H1 (cell line): ENCODE results near the gene DDX47. TPM values are rescaled to one million over a fixed set of nuclear protein-coding genes. Genes with fewer than 3 reads are reported as not detected.

ENCODE experiments used
- CTCF ChIA-PET: fragments of 300-600 bp; sonication (Branson Sonifier 250); formaldehyde crosslinking; loops from one replicate; lab custom pipeline; 2021; ENCODE audit not compliant: partially characterized antibody; lab: Charles Lee
- POLR2A ChIA-PET: fragments of 300-600 bp; sonication (Branson Sonifier 250); formaldehyde crosslinking; loops from one replicate; lab custom pipeline; 2021; ENCODE audit warnings: inconsistent platforms; ENCODE audit not compliant: partially characterized antibody; lab: Charles Lee
- DNase-seq, 2 experiments: peaks; one replicate each; pipeline versions ENCODE4 v3.0.0 to v3.0.0-alpha.2; 2010 to 2022; ENCODE audit warnings: low spot score in 2 of 2, low read depth in 1 of 2, mixed read lengths in 1 of 2
- FAIRE-seq: peaks from 2 replicates; lab custom pipeline; 2011; peaks lifted over from hg19 to GRCh38; lab: Jason Lieb, UNC
- H2AFZ ChIP-seq: 2 replicates; pipeline ENCODE4 v1.8.1; 2012; ENCODE audit warnings: low read length, inconsistent platforms
- H2AK5ac ChIP-seq: 2 replicates; pipeline ENCODE4 v1.6.1; 2013; ENCODE audit warnings: low read depth, low read length
- H2BK120ac ChIP-seq: replicated peaks from 2 replicates; pipeline ENCODE3; 2013; ENCODE audit warnings: low read depth, low read length, inconsistent platforms
- H2BK12ac ChIP-seq: 2 replicates; pipeline ENCODE4 v1.6.1; 2013; ENCODE audit warnings: low read depth, low read length
- H2BK15ac ChIP-seq: 2 replicates; pipeline ENCODE4 v1.6.1; 2013; ENCODE audit warnings: low read length
- H2BK20ac ChIP-seq: 2 replicates; pipeline ENCODE4 v1.6.1; 2013; ENCODE audit warnings: low read length
- H2BK5ac ChIP-seq: 2 replicates; pipeline ENCODE4 v1.6.1; 2013; ENCODE audit warnings: low read depth, low read length
- H3K14ac ChIP-seq: 2 replicates; pipeline ENCODE4 v1.6.1; 2013; ENCODE audit warnings: inconsistent platforms; ENCODE audit not compliant: insufficient read length
- H3K18ac ChIP-seq: 2 replicates; pipeline ENCODE4 v1.6.1; 2013; ENCODE audit warnings: low read length; ENCODE audit errors: extremely low read depth
- H3K23ac ChIP-seq: 2 replicates; pipeline ENCODE4 v1.6.1; 2013; ENCODE audit warnings: inconsistent platforms; ENCODE audit not compliant: insufficient read length
- H3K23me2 ChIP-seq: 2 replicates; pipeline ENCODE4 v1.6.1; 2013; ENCODE audit warnings: low read depth, low read length
- H3K27ac ChIP-seq: 2 replicates; pipeline ENCODE4 v1.6.1; 2011; ENCODE audit warnings: low read depth, low read length, inconsistent platforms
- H3K27me3 ChIP-seq, 4 experiments: replicated peaks in 1 of 4; 1 replicate in 1 of 4; 2 replicates in 3 of 4; pipeline versions ENCODE4 v1.6.1 to v1.8.1; 2011 to 2013; ENCODE audit warnings: low read length in 3 of 4, mild to moderate bottlenecking in 3 of 4, inconsistent platforms in 2 of 4, mixed read lengths in 2 of 4, moderate library complexity in 1 of 4; ENCODE audit not compliant: control insufficient read depth in 3 of 4, insufficient read depth in 3 of 4; ENCODE audit errors: extremely low read depth in 1 of 4
- H3K36me3 ChIP-seq, 4 experiments: 2 replicates each; pipeline versions ENCODE4 v1.6.1 to v1.8.1; 2011 to 2013; ENCODE audit warnings: mild to moderate bottlenecking in 4 of 4, low read length in 3 of 4, moderate library complexity in 2 of 4, control low read depth in 1 of 4, inconsistent platforms in 1 of 4; ENCODE audit not compliant: insufficient read depth in 4 of 4, control insufficient read depth in 2 of 4
- H3K4ac ChIP-seq: replicated peaks from 2 replicates; pipeline ENCODE3; 2013; ENCODE audit warnings: low read length, low read depth, mixed read lengths, inconsistent platforms; ENCODE audit not compliant: insufficient read length
- H3K4me1 ChIP-seq, 4 experiments: replicated peaks in 1 of 4; 1 replicate in 1 of 4; 2 replicates in 3 of 4; pipeline versions ENCODE4 v1.6.1 to v1.8.1; 2011 to 2013; ENCODE audit warnings: low read length in 3 of 4, inconsistent platforms in 2 of 4, mixed read lengths in 1 of 4; ENCODE audit not compliant: insufficient read depth in 4 of 4, control insufficient read depth in 3 of 4
- H3K4me2 ChIP-seq, 2 experiments: 2 replicates each; pipeline versions ENCODE4 v1.6.1 to v1.8.1; 2011 to 2013; ENCODE audit warnings: low read depth in 2 of 2, low read length in 2 of 2, control low read depth in 1 of 2, inconsistent platforms in 1 of 2, mild to moderate bottlenecking in 1 of 2; ENCODE audit not compliant: insufficient read depth in 1 of 2
- H3K4me3 ChIP-seq, 4 experiments: fragments of 200-600, 300-600 bp in 1 of 4; sonication (generic), shearing (Covaris generic), sonication (Bioruptor Twin) in 1 of 4; 2 replicates each; pipeline versions ENCODE4 v1.5.1 to v1.8.1; 2011 to 2016; ENCODE audit warnings: low read length in 4 of 4, low read depth in 3 of 4, control low read depth in 2 of 4, inconsistent platforms in 2 of 4, mild to moderate bottlenecking in 2 of 4, mixed read lengths in 1 of 4, moderate library complexity in 1 of 4; ENCODE audit not compliant: insufficient read depth in 2 of 4; ENCODE audit errors: extremely low read depth in 1 of 4
- H3K56ac ChIP-seq: replicated peaks from 2 replicates; pipeline ENCODE3; 2013; ENCODE audit warnings: low read depth, mild to moderate bottlenecking, mixed read lengths, low read length, inconsistent platforms; ENCODE audit not compliant: insufficient read length
- H3K79me1 ChIP-seq: 2 replicates; pipeline ENCODE4 v1.6.1; 2013; ENCODE audit warnings: low read depth, low read length, control low read depth
- H3K79me2 ChIP-seq, 2 experiments: 2 replicates each; pipeline versions ENCODE4 v1.6.1 to v1.8.1; 2012 to 2013; ENCODE audit warnings: low read length in 2 of 2, mild to moderate bottlenecking in 2 of 2, inconsistent platforms in 1 of 2; ENCODE audit not compliant: insufficient read depth in 2 of 2, control insufficient read depth in 1 of 2
- H3K9ac ChIP-seq, 4 experiments: replicated peaks in 1 of 4; 1 replicate in 1 of 4; 2 replicates in 3 of 4; pipeline versions ENCODE4 v1.6.1 to v1.8.1; 2011 to 2013; ENCODE audit warnings: low read depth in 3 of 4, low read length in 3 of 4, control low read depth in 2 of 4, mild to moderate bottlenecking in 2 of 4, moderate library complexity in 2 of 4, inconsistent platforms in 1 of 4; ENCODE audit errors: extremely low read depth in 1 of 4
- H3K9me3 ChIP-seq, 2 experiments: 2 replicates each; pipeline versions ENCODE4 v1.6.1 to v1.8.1; 2012 to 2013; ENCODE audit warnings: mild to moderate bottlenecking in 2 of 2, moderate library complexity in 2 of 2, control low read depth in 1 of 2, inconsistent platforms in 1 of 2, low read depth in 1 of 2, low read length in 1 of 2, mixed read lengths in 1 of 2; ENCODE audit not compliant: insufficient read depth in 2 of 2
- H4K20me1 ChIP-seq, 2 experiments: replicated peaks in 1 of 2; 2 replicates each; pipeline versions ENCODE3 to v1.8.1; 2011 to 2013; ENCODE audit warnings: inconsistent platforms in 2 of 2, low read length in 2 of 2, mild to moderate bottlenecking in 1 of 2; ENCODE audit not compliant: insufficient read depth in 2 of 2, control insufficient read depth in 1 of 2
- H4K5ac ChIP-seq: 2 replicates; pipeline ENCODE4 v1.6.1; 2013; ENCODE audit warnings: low read length, low read depth, mixed read lengths, inconsistent platforms; ENCODE audit not compliant: insufficient read length
- H4K8ac ChIP-seq: 2 replicates; pipeline ENCODE4 v1.8.0; 2013; ENCODE audit warnings: mild to moderate bottlenecking, moderate library complexity, low read length, inconsistent platforms; ENCODE audit not compliant: insufficient read depth; ENCODE audit errors: extremely low read depth
- H4K91ac ChIP-seq: replicated peaks from 2 replicates; pipeline ENCODE3; 2013; ENCODE audit warnings: low read length, mixed read lengths, inconsistent platforms; ENCODE audit not compliant: insufficient read length
- CBX5 ChIP-seq: fragments of 300-800, 300-1000 bp; sonication (generic); IDR thresholded peaks from 2 replicates; pipeline ENCODE4 v1.7.1; 2016; ENCODE audit warnings: antibody characterized with exemption, low read length, low read depth
- CHD2 ChIP-seq: IDR thresholded peaks from 2 replicates; pipeline ENCODE4 v1.6.1; 2012; ENCODE audit warnings: low read length, improper control_type of control experiment
- EZH2 ChIP-seq: fragments of 200-600 bp; sonication (generic); IDR thresholded peaks from 2 replicates; pipeline ENCODE4 v1.7.1; 2012; ENCODE audit warnings: low read depth, mild to moderate bottlenecking, moderate library complexity, low read length, inconsistent platforms; ENCODE audit not compliant: severe bottlenecking
- KDM1A ChIP-seq: fragments of 200-600, 300-600 bp; sonication (generic); IDR thresholded peaks from 2 replicates; pipeline ENCODE4 v1.7.1; 2016; ENCODE audit warnings: mild to moderate bottlenecking, low read length, borderline replicate concordance
- NANOG ChIP-seq: IDR thresholded peaks from 2 replicates; pipeline ENCODE4 v1.6.1; 2011; ENCODE audit warnings: low read length, low read depth, mild to moderate bottlenecking, inconsistent platforms; ENCODE audit not compliant: insufficient read depth, poor library complexity, severe bottlenecking
- NRF1 ChIP-seq: IDR thresholded peaks from 2 replicates; pipeline ENCODE4 v1.6.1; 2011; ENCODE audit warnings: mild to moderate bottlenecking, low read depth, low read length, improper control_type of control experiment
- POU5F1 ChIP-seq: IDR thresholded peaks from 2 replicates; pipeline ENCODE4 v1.6.1; 2011; ENCODE audit warnings: low read depth, mild to moderate bottlenecking, low read length, moderate library complexity
- RAD21 ChIP-seq, 2 experiments: IDR thresholded peaks in 1 of 2; conservative IDR thresholded peaks in 1 of 2; 2 replicates each; pipeline ENCODE4 v1.6.1; 2011; ENCODE audit warnings: low read depth in 2 of 2, low read length in 2 of 2, improper control_type of control experiment in 1 of 2, inconsistent platforms in 1 of 2, mild to moderate bottlenecking in 1 of 2, moderate library complexity in 1 of 2
- SIRT6 ChIP-seq: IDR thresholded peaks from one replicate; pipeline ENCODE4 v1.7.1; 2012; ENCODE audit warnings: low read length, inconsistent platforms
- SIX5 ChIP-seq: IDR thresholded peaks from 2 replicates; pipeline ENCODE4 v1.6.1; 2011; ENCODE audit warnings: mild to moderate bottlenecking, low read depth, low read length
- SRF ChIP-seq: IDR thresholded peaks from 2 replicates; pipeline ENCODE4 v1.6.1; 2011; ENCODE audit warnings: mild to moderate bottlenecking, low read depth, low read length, moderate library complexity
- WGBS, 2 experiments: shearing (Covaris generic) in 1 of 2; methylation state at CpG; one replicate each; pipeline versions ENCODE4 v1.1.6 to v1.1.7; 2013 to 2015; ENCODE audit warnings: low lambda C conversion rate in 2 of 2, mixed read lengths in 2 of 2, inconsistent platforms in 1 of 2, low coverage in 1 of 2, missing lambda C conversion rate in 1 of 2; ENCODE audit not compliant: insufficient replicate concordance in 2 of 2, insufficient coverage in 1 of 2, insufficient read length in 1 of 2; ENCODE audit errors: extremely low coverage in 1 of 2, missing lambda C conversion rate in 1 of 2; 5-methylcytosine and 5-hydroxymethylcytosine counted together
- polyA plus RNA-seq, 7 experiments: library from polyadenylated mRNA; depleted of rRNA in 3 of 7; stranded (reverse) in 5 of 7; unstranded in 2 of 7; fragments of >200 nt in 5 of 7; fragments of 200-250 nt in 2 of 7; gene quantifications; 1 replicate in 5 of 7; 2 replicates in 1 of 7; 4 replicates in 1 of 7; pipeline versions ENCODE4 v1.2.1 to v1.2.3, GENCODE V29; 2011 to 2013; ENCODE audit warnings: missing spikeins in 2 of 7, mixed read lengths in 2 of 7
- total RNA-seq: library from RNA; stranded (reverse); fragmentation: NEBNext Ultra II Directional; extraction: Animal tissue kit (Norgen Biotek cat#: 25700); gene quantifications from 2 replicates; pipeline ENCODE4 v1.2.1, GENCODE V29; 2021
- TF ChIP-seq, protein P1 (sequence below): IDR thresholded peaks from 2 replicates; pipeline ENCODE4 v1.6.1; 2011; ENCODE audit warnings: low read length, improper control_type of control experiment

The DDX47 gene
- total and polyA plus RNA-seq, 2 of the 8 experiments (the other 6 are each of a cell fraction or from before 2014, with no cell fraction given) = 54.4 to 74.2 TPM

DNA sequence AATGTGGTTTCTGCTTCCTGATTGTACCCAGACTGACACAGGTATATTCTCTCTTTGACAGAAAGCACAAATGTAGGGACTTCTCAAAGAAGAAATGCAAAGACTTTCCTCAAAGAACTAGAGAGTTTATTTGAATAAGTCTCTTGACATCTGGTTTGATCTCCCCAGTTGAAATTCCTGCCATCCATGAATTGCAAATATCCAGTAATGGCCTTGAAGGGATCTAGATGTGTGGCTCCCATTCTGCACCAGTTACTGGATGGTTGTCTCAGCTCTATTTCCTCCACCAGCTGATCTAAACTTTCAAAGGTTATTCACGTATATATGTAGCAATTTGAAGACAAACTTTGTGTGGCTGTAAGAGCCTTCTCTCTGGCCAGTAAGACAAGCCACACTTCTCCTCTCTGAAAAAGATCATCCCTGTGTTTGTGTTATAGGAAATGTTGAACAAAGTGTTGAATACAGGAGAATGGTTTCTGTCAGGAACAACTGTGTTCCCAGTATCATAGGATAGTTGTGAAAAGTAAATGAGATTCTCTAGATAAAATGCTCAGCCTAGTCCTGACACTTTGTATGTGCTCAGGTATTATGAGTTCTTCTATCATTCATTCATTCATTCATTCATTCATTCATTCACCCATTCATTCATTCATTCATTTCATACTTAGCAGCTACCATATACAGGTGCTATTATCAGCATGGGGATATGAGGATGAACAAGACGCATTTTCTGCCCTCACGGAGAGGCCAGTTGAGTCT is 55.5 kb downstream of the DDX47 start:
- H4K5ac ChIP-seq = no peak overlapping the region
- no peaks in the 10 kb centered on the region for H3K36me3 ChIP-seq
- H3K4ac ChIP-seq = no peak overlapping the region
- no peak overlapping the region for H4K8ac ChIP-seq
- no peak overlapping the region for H2AK5ac ChIP-seq
- no peak overlapping the region for H2BK5ac ChIP-seq
- H3K79me1 ChIP-seq = no peaks in the 10 kb centered on the region
- no peak overlapping the region for H2BK12ac ChIP-seq
- no peak overlapping the region for H3K23ac ChIP-seq
- no peak overlapping the region for H2BK120ac ChIP-seq
- H3K79me2 ChIP-seq = no peaks in the 10 kb centered on the region
- H3K4me3 ChIP-seq = no peak overlapping the region
- ChIA-PET POLR2A (no interaction called here), CTCF (interaction anchor here (0.6 to 3.0 kb wide), 5 partner anchors 10 to 343 kb away, joined by 3 to 11 read pairs (median 4); partner anchors contain the start of gene GPRC5A)
- FAIRE-seq (no peak), DNase-seq (no peak)
- no peaks in the 10 kb centered on the region; the same call in 1 of the 2 replicates for H3K23me2 ChIP-seq
- H3K27me3 ChIP-seq = no peaks in the 10 kb centered on the region
- no peak overlapping the region for H3K56ac ChIP-seq
- no peak overlapping the region for H3K14ac ChIP-seq
- no peak overlapping the region for H3K27ac ChIP-seq
- 96% methylated on average over 3 of the region's 3 CpGs; no CpG with 5 or more reads in 1 of the 2 experiments for WGBS, 2 experiments
- no peaks in the 10 kb centered on the region for H4K20me1 ChIP-seq
- no peak overlapping the region for H2AFZ ChIP-seq
- H3K4me1 ChIP-seq = peaks cover 3 to 10% (median 7%) of the 10 kb centered on the region in 4 experiments; a peak in 6 of 7 replicates
- H3K9me3 ChIP-seq = no peaks in the 10 kb centered on the region
- no peak overlapping the region for H2BK15ac ChIP-seq
- H3K4me2 ChIP-seq = no peak overlapping the region
- no peak overlapping the region for H3K18ac ChIP-seq
- H2BK20ac ChIP-seq = no peak overlapping the region
- no peak overlapping the region for H3K9ac ChIP-seq
- no peak overlapping the region for H4K91ac ChIP-seq
- TF ChIP-seq SIRT6 = no peak
- no peak for TF ChIP-seq EZH2
- TF ChIP-seq NANOG = no peak
- TF ChIP-seq KDM1A = no peak
- TF ChIP-seq CHD2 = no peak
- no peak for TF ChIP-seq SRF
- TF ChIP-seq, protein P1, sequence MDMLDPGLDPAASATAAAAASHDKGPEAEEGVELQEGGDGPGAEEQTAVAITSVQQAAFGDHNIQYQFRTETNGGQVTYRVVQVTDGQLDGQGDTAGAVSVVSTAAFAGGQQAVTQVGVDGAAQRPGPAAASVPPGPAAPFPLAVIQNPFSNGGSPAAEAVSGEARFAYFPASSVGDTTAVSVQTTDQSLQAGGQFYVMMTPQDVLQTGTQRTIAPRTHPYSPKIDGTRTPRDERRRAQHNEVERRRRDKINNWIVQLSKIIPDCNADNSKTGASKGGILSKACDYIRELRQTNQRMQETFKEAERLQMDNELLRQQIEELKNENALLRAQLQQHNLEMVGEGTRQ = no peak
- no peak for TF ChIP-seq RAD21 (IDR thresholded peaks at IDR 0.05 in 1 of 2, conservative IDR thresholded peaks at IDR 0.05 in 1 of 2; ENCODE audit: low read depth in 2 of 2, low read length in 2 of 2)
- TF ChIP-seq SIX5 = no peak
- no peak for TF ChIP-seq POU5F1
- TF ChIP-seq CBX5 = no peak
- TF ChIP-seq NRF1 = no peak
